Superior temporal gyrus (tissue), 1 donor: Measurements from ENCODE around the gene CD53.
"Not testable (repeated sequence)": the region's sequence is repeated elsewhere in the genome, so short reads cannot be mapped to it uniquely, and the experiment has no call there.

Experiments
- DNase-seq: peaks from one replicate; pipeline ENCODE4 v3.0.0-alpha.2; 2016; ENCODE audit errors: extremely low spot score

Gene CD53

GRCh38 chr1:110916274-110916668 lies 43.3 kb downstream of the CD53 start:
- no peak for DNase-seq

GRCh38 chr1:110916669-110917306 lies 43.8 kb downstream of the CD53 start:
- DNase-seq: no peak

- no peak for DNase-seq
These were observed 45.1 kb downstream of the CD53 start for GRCh38 chr1:110918016-110918415.

- no peak for DNase-seq
These were observed 49.0 kb downstream of the CD53 start for GRCh38 chr1:110921953-110922352.

GRCh38 chr1:110927484-110928075 lies 54.6 kb downstream of the CD53 start:
- DNase-seq: no peak

GRCh38 chr1:110928191-110928590 lies 55.2 kb downstream of the CD53 start:
- no peak for DNase-seq

GRCh38 chr1:110928904-110929303 lies 56.0 kb downstream of the CD53 start:
- no peak for DNase-seq

- DNase-seq: not testable (repeated sequence)
These were observed 58.1 kb downstream of the CD53 start for GRCh38 chr1:110931097-110931496.

- no peak for DNase-seq
These were observed 63.6 kb downstream of the CD53 start for GRCh38 chr1:110936567-110936966.

- DNase-seq: no peak
These were observed 71.9 kb downstream of the CD53 start for GRCh38 chr1:110944806-110945205.

- DNase-seq: no peak
These were observed 72.7 kb downstream of the CD53 start for GRCh38 chr1:110945626-110946025.

- no peak for DNase-seq
These were observed 75.3 kb downstream of the CD53 start for GRCh38 chr1:110948038-110948810.
